GM18519 (cell line): ENCODE results near the gene TRO.

ENCODE experiments used
- ATAC-seq: cut with Tn5 transposase; IDR thresholded peaks from one replicate; pipeline ENCODE4 v1.9.1; 2021; ENCODE audit warnings: mild to moderate bottlenecking, moderate library complexity; ENCODE audit not compliant: unreplicated experiment, low FRiP score

TRO gene

GRCh38 chrX:54945224-54945623 lies 24.6 kb downstream of the TRO start:
- no peak for ATAC-seq

- ATAC-seq = no peak
These were observed 30.2 kb downstream of the TRO start for GRCh38 chrX:54950730-54951375.

GRCh38 chrX:54961750-54962149 lies 41.1 kb downstream of the TRO start:
- no peak for ATAC-seq

GRCh38 chrX:54964766-54965497 lies 44.3 kb downstream of the TRO start:
- ATAC-seq = no peak

- no peak for ATAC-seq
These were observed 56.8 kb downstream of the TRO start for GRCh38 chrX:54977387-54977786.

GRCh38 chrX:54978448-54978847 lies 57.8 kb downstream of the TRO start:
- no peak for ATAC-seq

GRCh38 chrX:54979432-54979831 lies 58.8 kb downstream of the TRO start:
- no peak for ATAC-seq

GRCh38 chrX:54980334-54980733 lies 59.7 kb downstream of the TRO start:
- ATAC-seq = no peak
